GM12878 (cell line): ENCODE measurements around the gene HEMK1. TPM values are rescaled to one million over a fixed set of nuclear protein-coding genes. Genes with fewer than 3 reads are reported as not detected.

Experiments used
- ATAC-seq: fragments of 200-7000 bp; cut with Tn5 transposase; 3 replicates; pipeline ENCODE4 v1.9.1; 2020; ENCODE audit warnings: mild to moderate bottlenecking, moderate library complexity
- BruUV-seq: library from RNA; stranded (reverse); fragments of 400-500 nt; replicated peaks from 2 replicates; lab custom pipeline; 2021; lab: Mats Ljungman, UMichigan
- CTCF ChIA-PET: fragments of 300-600 bp; sonication (Branson Sonifier 250); formaldehyde crosslinking; extraction: SDS; loops from one replicate; lab custom pipeline; 2021; ENCODE audit warnings: inconsistent platforms; lab: Yijun Ruan, JAX
- POLR2A ChIA-PET: fragments of 350-600 bp; formaldehyde crosslinking; extraction: SDS; loops from one replicate; lab custom pipeline; 2021; ENCODE audit warnings: inconsistent platforms; lab: Charles Lee
- RAD21 ChIA-PET: fragments of 300-600 bp; sonication (Branson Sonifier 250); formaldehyde crosslinking; loops from one replicate; lab custom pipeline; 2023; ENCODE audit warnings: antibody characterized with exemption; ENCODE audit not compliant: unreplicated experiment; lab: Charles Lee
- SMC1A ChIA-PET: fragments of 300-600 bp; sonication (Branson Sonifier 250); formaldehyde crosslinking; loops from one replicate; lab custom pipeline; 2023; ENCODE audit not compliant: unreplicated experiment, uncharacterized antibody; lab: Charles Lee
- DNase-seq: peaks from one replicate; pipeline ENCODE4 v3.0.0-alpha.2; 2011; ENCODE audit warnings: low read depth, low spot score
- FAIRE-seq: peaks from 3 replicates; lab custom pipeline; 2011; peaks lifted over from hg19 to GRCh38; lab: Jason Lieb, UNC
- H2AFZ ChIP-seq: 2 replicates; pipeline ENCODE4 v1.6.0; 2011; ENCODE audit warnings: low read depth, low read length, control low read depth; ENCODE audit not compliant: control insufficient read depth
- H3K27ac ChIP-seq: 2 replicates; pipeline ENCODE4 v1.5.1; 2011; ENCODE audit warnings: control low read depth; ENCODE audit not compliant: control insufficient read depth, insufficient read depth
- H3K27me3 ChIP-seq, 2 experiments: replicated peaks in 1 of 2; 2 replicates each; pipeline versions ENCODE4 v1.6.0 to v1.6.1; 2011; ENCODE audit warnings: low read length in 1 of 2; ENCODE audit not compliant: control insufficient read depth in 2 of 2, insufficient read depth in 2 of 2
- H3K36me3 ChIP-seq, 2 experiments: 2 replicates each; pipeline ENCODE4 v1.5.1; 2011; ENCODE audit warnings: low read length in 1 of 2; ENCODE audit not compliant: control insufficient read depth in 2 of 2, insufficient read depth in 2 of 2
- H3K4me1 ChIP-seq: 2 replicates; pipeline ENCODE4 v1.6.1; 2011; ENCODE audit warnings: mild to moderate bottlenecking, low read length, moderate library complexity, mixed read lengths; ENCODE audit not compliant: control insufficient read depth, insufficient read depth
- H3K4me2 ChIP-seq: 2 replicates; pipeline ENCODE4 v1.6.0; 2011; ENCODE audit warnings: control low read depth; ENCODE audit not compliant: control insufficient read depth, insufficient read depth
- H3K4me3 ChIP-seq: fragments of 200-600 bp; sonication (generic); 2 replicates; pipeline ENCODE4 v1.5.1; 2016
- H3K79me2 ChIP-seq: 2 replicates; pipeline ENCODE4 v1.6.0; 2011; ENCODE audit warnings: low read length; ENCODE audit not compliant: control insufficient read depth, insufficient read depth
- H3K9ac ChIP-seq: 2 replicates; pipeline ENCODE4 v1.8.0; 2011; ENCODE audit warnings: low read length, control low read depth, mixed read lengths; ENCODE audit not compliant: control insufficient read depth, insufficient read depth
- H3K9me3 ChIP-seq: replicated peaks from 3 replicates; pipeline ENCODE4 v1.5.1; 2011; ENCODE audit warnings: mild to moderate bottlenecking, low read length; ENCODE audit not compliant: control insufficient read depth, insufficient read depth
- H4K20me1 ChIP-seq: 2 replicates; pipeline ENCODE4 v1.6.0; 2011; ENCODE audit not compliant: control insufficient read depth, insufficient read depth
- BACH1 ChIP-seq: fragments of 450-650 bp; IDR thresholded peaks from 2 replicates; pipeline ENCODE4 v1.6.1; 2017; ENCODE audit warnings: mild to moderate bottlenecking, borderline replicate concordance
- CBFB ChIP-seq: IDR thresholded peaks from 2 replicates; pipeline ENCODE4 v1.6.1; 2016; ENCODE audit warnings: antibody characterized with exemption, low read depth
- CEBPB ChIP-seq, 2 experiments: fragments of 150-350 bp in 1 of 2; IDR thresholded peaks; 2 replicates each; pipeline ENCODE4 v1.6.1; 2012 to 2014; ENCODE audit warnings: low read depth in 2 of 2, low read length in 2 of 2, borderline replicate concordance in 1 of 2, inconsistent platforms in 1 of 2
- IRF4 ChIP-seq: IDR thresholded peaks from 2 replicates; pipeline ENCODE4 v1.6.1; 2011; ENCODE audit warnings: low read depth, low read length
- KAT2A ChIP-seq: conservative IDR thresholded peaks from 2 replicates; pipeline ENCODE4 v1.6.1; 2011; ENCODE audit warnings: low read depth, low read length; ENCODE audit not compliant: control insufficient read depth
- KDM1A ChIP-seq: fragments of 200-600 bp; sonication (generic); IDR thresholded peaks from 2 replicates; pipeline ENCODE4 v1.6.1; 2016; ENCODE audit warnings: borderline replicate concordance
- MTA3 ChIP-seq: IDR thresholded peaks from 2 replicates; pipeline ENCODE4 v1.6.1; 2012; ENCODE audit warnings: low read length, inconsistent platforms, borderline replicate concordance
- MYC ChIP-seq: IDR thresholded peaks from 2 replicates; pipeline ENCODE4 v1.6.1; 2011; ENCODE audit warnings: mild to moderate bottlenecking, low read length, moderate library complexity, inconsistent platforms; ENCODE audit not compliant: insufficient read depth, insufficient replicate concordance, insufficient read length, severe bottlenecking
- SIX5 ChIP-seq: IDR thresholded peaks from 2 replicates; pipeline ENCODE4 v1.6.1; 2011; ENCODE audit warnings: mild to moderate bottlenecking, low read depth, low read length, moderate library complexity; ENCODE audit not compliant: severe bottlenecking
- YY1 ChIP-seq: IDR thresholded peaks from 2 replicates; pipeline ENCODE4 v1.6.1; 2011; ENCODE audit warnings: low read depth, mild to moderate bottlenecking, low read length
- ZNF24 ChIP-seq: fragments of 450-650 bp; IDR thresholded peaks from 2 replicates; pipeline ENCODE4 v1.6.1; 2017; ENCODE audit warnings: antibody characterized with exemption, mild to moderate bottlenecking
- WGBS: methylation state at CpG from one replicate; pipeline ENCODE4 v1.1.6; 2016; ENCODE audit warnings: low lambda C conversion rate; ENCODE audit not compliant: insufficient replicate concordance, insufficient coverage; ENCODE audit errors: missing lambda C conversion rate; 5-methylcytosine and 5-hydroxymethylcytosine counted together
- in situ Hi-C: fragments of 300-500 bp; cut with MboI; formaldehyde crosslinking; loops from 9 replicates; pipeline ENCODE4 v1.14.3; 2018; ENCODE audit warnings: mixed read lengths
- intact Hi-C: fragments of 100-400 bp; cut with micrococcal nuclease; formaldehyde crosslinking; loops from one replicate; pipeline ENCODE4 v1.14.2; 2022; ENCODE audit not compliant: unreplicated experiment
- polyA plus RNA-seq, 11 experiments: library from polyadenylated mRNA; depleted of rRNA in 4 of 11; unstranded in 6 of 11; stranded (reverse) in 5 of 11; fragments of >200 nt; fragmentation: Nextera tagmentation in 4 of 11; fragmentation: Illumina TruSeq in 1 of 11; extraction: Ambion mirVana in 4 of 11; extraction: Trizol in 1 of 11; gene quantifications; 1 replicate in 1 of 11; 2 replicates in 10 of 11; pipeline versions ENCODE4 v1.2.1 to v1.2.3, GENCODE V29; 2011 to 2016; ENCODE audit warnings: inconsistent platforms in 2 of 11, missing spikeins in 2 of 11, low read depth in 1 of 11
- total RNA-seq, 4 experiments: library from RNA; depleted of rRNA in 3 of 4; stranded (reverse); fragments of >200 nt in 3 of 4; fragmentation: Illumina TruSeq in 1 of 4; extraction: Trizol in 1 of 4; gene quantifications; 2 replicates each; pipeline versions ENCODE4 v1.2.1 to v1.2.3, GENCODE V29; 2013 to 2021

HEMK1 gene
- total and polyA plus RNA-seq, 10 of the 15 experiments (the other 5 are each of a cell fraction or from before 2014, with no cell fraction given), result 2.8 to 19.0 (median 12.0) TPM

DNA sequence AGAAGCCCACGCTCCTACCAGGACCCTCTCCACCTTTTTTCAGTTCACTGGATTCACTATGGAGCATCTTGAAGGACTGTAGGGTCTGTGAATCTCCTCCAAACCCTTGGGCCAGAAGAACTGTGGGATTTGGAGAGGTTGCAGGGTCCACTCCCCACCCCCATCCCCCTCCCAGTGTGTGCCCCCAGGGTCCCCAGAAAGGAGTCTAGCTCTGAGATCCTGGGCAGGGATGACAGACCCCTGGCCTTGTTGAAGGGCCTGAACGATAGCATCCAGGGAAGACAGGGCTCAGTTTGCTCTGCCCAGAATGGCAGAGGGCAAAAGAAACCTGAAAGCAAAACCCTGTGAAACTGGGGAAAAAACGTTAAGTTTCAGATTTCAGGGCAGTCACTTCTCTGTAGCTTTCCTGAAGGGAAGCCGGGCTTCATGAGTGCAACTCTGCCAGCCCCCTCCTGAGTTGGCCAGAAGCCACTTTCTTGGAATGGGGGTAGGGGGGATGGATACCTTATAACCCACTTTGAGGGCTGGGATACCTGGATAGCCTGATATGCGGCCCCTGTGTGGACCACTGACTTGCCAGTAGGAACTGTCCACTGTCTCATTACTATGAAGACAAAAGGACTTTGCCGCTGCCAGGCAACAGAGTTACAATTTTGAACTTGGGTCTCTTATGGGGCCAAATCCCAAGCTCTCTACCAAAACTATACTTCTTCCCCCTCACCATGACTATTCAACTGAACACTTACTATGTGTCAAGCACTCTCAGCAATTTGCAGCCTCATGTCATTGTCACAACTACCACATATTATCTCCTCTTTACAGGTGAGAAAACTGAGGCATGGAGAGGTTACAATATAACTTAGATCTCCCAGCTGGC lies 43.9 kb downstream of the HEMK1 start:
- peaks cover 4% of the 10 kb centered on the region for H3K79me2 ChIP-seq
- WGBS, result 39% methylated on average over 6 of the region's 6 CpGs
- CTCF ChIA-PET, result interaction anchor here (0.6 to 13.9 kb wide), 22 partner anchors 9 to 777 kb away, joined by 3 to 410 read pairs (median 4); partner anchors contain the start of genes C3orf18 and HEMK1
- in situ Hi-C loops, result loop anchor here (5.0 to 25.0 kb wide), 3 partner anchors 36 to 1074 kb away; no protein-coding TSS in a partner anchor
- FAIRE-seq (no peak), DNase-seq (no peak)
- H3K9ac ChIP-seq, result no peak overlapping the region
- no peaks in the 10 kb centered on the region for H3K36me3 ChIP-seq
- POLR2A ChIA-PET, result interaction anchor here (0.6 to 1.7 kb wide), 4 partner anchors 23 to 51 kb away, joined by 3 to 6 read pairs (median 4); partner anchors contain the start of gene C3orf18
- no peaks in the 10 kb centered on the region for H3K9me3 ChIP-seq
- H3K4me1 ChIP-seq, result peaks cover 22% of the 10 kb centered on the region
- H3K4me2 ChIP-seq, result no peak overlapping the region
- no peak overlapping the region for H3K27ac ChIP-seq
- no peaks in the 10 kb centered on the region for H4K20me1 ChIP-seq
- no TSS peak for BruUV-seq
- TF ChIP-seq SIX5 (no peak), KAT2A (no peak), IRF4 (no peak), YY1 (no peak), KDM1A (no peak), BACH1 (no peak), CEBPB (IDR thresholded peaks at IDR 0.05; ENCODE audit: borderline replicate concordance in 1 of 2, low read depth in 2 of 2, low read length in 2 of 2) (no peak), ZNF24 (no peak), CBFB (no peak), MTA3 (no peak), MYC (no peak)
- TF ChIP-seq, all 136 proteins: peak for 0
- Histone ChIP-seq H2AFZ (no peak overlapping the region), H3K27me3 (no peaks in the 10 kb centered on the region), H3K4me3 (no peak overlapping the region)
- RAD21 ChIA-PET, result interaction anchor here (0.8 to 12.9 kb wide), 8 partner anchors 11 to 263 kb away, joined by 3 to 244 read pairs (median 14); partner anchors contain the start of genes C3orf18, CYB561D2, HEMK1 and NPRL2
- SMC1A ChIA-PET, result interaction anchor here (1.0 to 11.4 kb wide), 12 partner anchors 11 to 776 kb away, joined by 3 to 186 read pairs (median 5); partner anchors contain the start of genes C3orf18 and HEMK1
- ATAC-seq, result no peak
- intact Hi-C loops, result no loop called here
